ENCODE measurements around the gene SLC7A5. TPM values are rescaled to one million over a fixed set of nuclear protein-coding genes. Genes with fewer than 3 reads are reported as not detected.
"Not testable (repeated sequence)": the region's sequence is repeated elsewhere in the genome, so short reads cannot be mapped to it uniquely, and the experiment has no call there.

SLC7A5 gene
- total and polyA plus RNA-seq, 8 donors, result 9.6 to 35.0 (median 11.1) TPM

DNA sequence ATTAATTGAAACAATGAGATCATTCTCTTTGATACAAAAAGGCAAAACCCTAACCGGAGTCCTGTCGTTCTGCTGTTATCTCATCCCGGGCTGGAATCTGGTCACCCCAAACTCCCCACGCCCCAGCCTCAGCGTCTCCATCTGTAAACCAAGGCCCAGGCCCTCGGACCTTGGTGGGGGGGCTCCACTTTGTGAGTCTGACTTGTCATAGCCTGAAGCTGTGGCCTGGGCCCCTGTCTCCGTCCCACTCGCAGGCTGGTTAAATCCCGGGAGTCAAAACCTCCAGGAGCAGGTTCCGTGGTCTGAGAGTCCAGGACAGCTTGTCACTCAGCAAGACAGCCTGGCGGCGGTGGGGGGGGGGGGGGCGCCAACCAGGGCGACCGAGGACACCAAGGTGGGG, 50.0 kb downstream of the SLC7A5 start:
- no peak overlapping the region for H3K27ac ChIP-seq
- H3K4me1 ChIP-seq, result peaks cover 0 to 4% of the 10 kb centered on the region in 2 donors
- H3K9me3 ChIP-seq, result peaks cover 0 to 26% of the 10 kb centered on the region in 2 donors
- ATAC-seq (no peak), DNase-seq (no peak)
- H3K36me3 ChIP-seq, result no peaks in the 10 kb centered on the region
- H3K4me3 ChIP-seq, result no peak overlapping the region
- no peak for TF ChIP-seq CTCF (IDR thresholded peaks at IDR 0.05)
- intact Hi-C loops (cut with DNase I), result no loop called here
- H3K27me3 ChIP-seq, result peaks cover 0 to 15% of the 10 kb centered on the region in 2 donors

GRCh38 chr16:87818533-87819161, 50.7 kb downstream of the SLC7A5 start:
- no peak for DNase-seq
- ATAC-seq, result no peak
- intact Hi-C loops (cut with DNase I), result no loop called here
- peaks cover 0 to 9% of the 10 kb centered on the region in 2 donors for H3K27me3 ChIP-seq
- H3K36me3 ChIP-seq, result no peaks in the 10 kb centered on the region
- H3K4me3 ChIP-seq, result no peak overlapping the region
- no peak for TF ChIP-seq CTCF (IDR thresholded peaks at IDR 0.05)
- H3K4me1 ChIP-seq, result peaks cover 0 to 4% of the 10 kb centered on the region in 2 donors
- no peak overlapping the region for H3K27ac ChIP-seq
- H3K9me3 ChIP-seq, result peaks cover 0 to 26% of the 10 kb centered on the region in 2 donors

DNA sequence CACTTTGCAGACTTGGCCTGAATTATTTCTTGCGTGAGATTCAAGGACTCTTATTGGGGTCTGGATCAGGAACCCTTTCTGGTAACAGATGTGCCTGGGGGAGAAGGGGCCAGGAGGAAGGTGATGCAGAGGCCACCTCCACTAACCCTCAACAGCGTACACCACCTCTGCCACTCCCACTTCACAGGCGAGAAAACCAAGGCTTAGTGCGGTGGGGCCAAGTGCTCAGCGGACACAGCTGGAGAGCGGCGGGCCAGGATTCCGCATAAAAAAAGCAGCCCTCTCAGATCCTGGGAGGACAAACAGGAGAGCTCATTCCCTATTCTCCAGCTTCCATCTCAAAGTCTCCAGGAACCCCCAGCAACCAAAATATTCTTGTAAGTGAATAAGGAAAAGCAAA, 51.4 kb downstream of the SLC7A5 start:
- Histone ChIP-seq H3K36me3 (no peaks in the 10 kb centered on the region), H3K9me3 (peaks cover 0 to 26% of the 10 kb centered on the region in 2 donors), H3K4me1 (peaks cover 0 to 4% of the 10 kb centered on the region in 2 donors), H3K4me3 (no peak overlapping the region), H3K27me3 (peaks cover 0 to 1% of the 10 kb centered on the region in 2 donors), H3K27ac (no peak overlapping the region)
- DNase-seq, result no peak
- intact Hi-C loops (cut with DNase I), result no loop called here
- no peak for TF ChIP-seq CTCF (IDR thresholded peaks at IDR 0.05)
- no peak for ATAC-seq

GRCh38 chr16:87817370-87817769, 51.9 kb downstream of the SLC7A5 start:
- H3K4me3 ChIP-seq; H3K4me1 ChIP-seq; H3K27ac ChIP-seq; H3K27me3 ChIP-seq; ATAC-seq; DNase-seq; H3K36me3 ChIP-seq; intact Hi-C loops (cut with DNase I): not testable (repeated sequence)
- H3K9me3 ChIP-seq, result peaks cover 0 to 26% of the 10 kb centered on the region in 2 donors

DNA sequence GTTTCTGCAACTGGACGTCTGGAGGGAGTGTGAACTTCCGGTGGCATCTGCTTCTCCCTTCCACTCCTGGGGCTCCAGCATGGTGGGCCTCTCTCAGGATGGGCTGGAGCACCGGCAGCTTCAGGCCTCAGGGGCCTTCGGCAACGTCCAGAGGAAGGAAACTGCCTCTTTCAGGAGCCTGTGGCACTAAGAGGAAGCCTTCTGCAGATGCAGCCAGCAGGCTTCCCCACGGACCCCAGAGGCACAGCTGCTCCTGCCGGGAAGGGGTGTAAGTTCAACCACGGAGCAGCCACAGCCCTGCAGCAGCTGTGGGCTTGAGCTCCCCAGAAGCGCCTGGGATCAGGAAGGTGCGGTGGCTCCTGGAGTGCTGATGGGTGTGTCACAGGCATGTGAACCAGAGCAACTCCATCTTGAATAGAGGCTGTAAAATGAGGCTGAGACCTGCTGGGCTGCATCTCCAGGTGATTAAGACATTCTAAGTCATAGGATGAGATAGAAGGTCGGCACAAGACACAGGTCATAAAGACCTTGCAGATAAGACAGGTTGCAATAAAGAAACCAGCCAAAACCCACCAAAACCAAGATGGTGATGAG, 52.7 kb downstream of the SLC7A5 start:
- ATAC-seq (no peak), DNase-seq (no peak)
- Histone ChIP-seq H3K9me3 (peaks cover 0 to 26% of the 10 kb centered on the region in 2 donors), H3K4me1 (peaks cover 0 to 4% of the 10 kb centered on the region in 2 donors), H3K27ac (no peak overlapping the region), H3K36me3 (no peaks in the 10 kb centered on the region), H3K4me3 (no peak overlapping the region), H3K27me3 (peaks cover 0 to 8% of the 10 kb centered on the region in 2 donors)
- intact Hi-C loops (cut with DNase I), result no loop called here
- TF ChIP-seq CTCF (IDR thresholded peaks at IDR 0.05), result no peak
